ENCODE measurements around the gene TNS2. TPM values are rescaled to one million over a fixed set of nuclear protein-coding genes. Genes with fewer than 3 reads are reported as not detected.

TNS2 gene
- total RNA-seq, result 31.6 TPM

GRCh38 chr12:53049571-53050318 is at the start of gene TNS2:
TSS of gene TNS2 (plus strand) at chr12:53050065. CDS start at chr12:53050186, 121 bp downstream.

GRCh38 chr12:53005986-53006809 is 43.7 kb upstream of the TNS2 start, which contains the start of gene EIF4B:
TSS of gene EIF4B (plus strand) at chr12:53006456. CDS start at chr12:53006484, 28 bp downstream.

GRCh38 chr12:53079226-53080117 is 29.6 kb downstream of the TNS2 start, which contains the start of gene SPRYD3:
TSS of gene SPRYD3 (minus strand) at chr12:53079390. CDS start at chr12:53079333, 57 bp downstream.

GRCh38 chr12:53097564-53098353 is 47.9 kb downstream of the TNS2 start, which contains the start of gene IGFBP6:
TSS of gene IGFBP6 (plus strand) at chr12:53097667. CDS start at chr12:53097718, 51 bp downstream.

GRCh38 chr12:53102883-53103807 is 53.3 kb downstream of the TNS2 start, which contains the start of gene SOAT2:
TSS of gene SOAT2 (plus strand) at chr12:53103486. CDS start at chr12:53103578, 92 bp downstream.

Small RNA genes lying within 50 kb of the gene (small RNA-seq; reads per million reads assigned to genes)
- not detected for gene MIR6757 (ENCODE audit: low replicate concordance)

Other genes starting within 250 kb of the TNS2 start
- gene KRT4, start 235.9 kb upstream of the TNS2 start, total RNA-seq, result not detected
- not detected for gene KRT79, start 215.8 kb upstream of the TNS2 start, total RNA-seq
- not detected for gene KRT78, start 201.1 kb upstream of the TNS2 start, total RNA-seq
- not detected for gene KRT8, start 145.0 kb upstream of the TNS2 start, total RNA-seq
- 1.3 TPM for gene KRT18, start 100.9 kb upstream of the TNS2 start, total RNA-seq
- gene EIF4B, start 43.6 kb upstream of the TNS2 start, total RNA-seq, result 763 TPM
- 24.1 TPM for gene SPRYD3, start 29.3 kb downstream of the TNS2 start, total RNA-seq
- gene IGFBP6, start 47.6 kb downstream of the TNS2 start, total RNA-seq, result 3.8 TPM
- not detected for gene SOAT2, start 53.4 kb downstream of the TNS2 start, total RNA-seq
- gene ZNF740, start 130.7 kb downstream of the TNS2 start, total RNA-seq, result 23.2 TPM
- 52.9 TPM for gene CSAD, start 130.9 kb downstream of the TNS2 start, total RNA-seq
- not detected for gene ITGB7, start 157.2 kb downstream of the TNS2 start, total RNA-seq
- gene RARG, start 182.1 kb downstream of the TNS2 start, total RNA-seq, result 5.0 TPM
- 2.8 TPM for gene ESPL1, start 218.2 kb downstream of the TNS2 start, total RNA-seq
- gene PFDN5, start 245.5 kb downstream of the TNS2 start, total RNA-seq, result 432 TPM
- gene MYG1, start 249.6 kb downstream of the TNS2 start, total RNA-seq, result 46.3 TPM